Testis (tissue), 2 donors: ENCODE measurements around the gene FGF23.

Experiments used
- POLR2A ChIP-seq: fragments of 450-650 bp; IDR thresholded peaks from one replicate; pipeline ENCODE4 v1.6.1; 2017; ENCODE audit warnings: antibody characterized with exemption, mild to moderate bottlenecking, moderate library complexity
- TF ChIP-seq, protein P1 (sequence below), 3 experiments: fragments of 450-650 bp in 2 of 3; fragments of 200-600 bp in 1 of 3; sonication (generic) in 1 of 3; IDR thresholded peaks; one replicate each; pipeline ENCODE4 v1.5.1; 2016 to 2019; ENCODE audit warnings: antibody characterized with exemption in 3 of 3, mild to moderate bottlenecking in 2 of 3, moderate library complexity in 1 of 3

GRCh38 chr12:4422985-4423384 lies 43.5 kb upstream of the FGF23 start:
- TF ChIP-seq, protein P1, sequence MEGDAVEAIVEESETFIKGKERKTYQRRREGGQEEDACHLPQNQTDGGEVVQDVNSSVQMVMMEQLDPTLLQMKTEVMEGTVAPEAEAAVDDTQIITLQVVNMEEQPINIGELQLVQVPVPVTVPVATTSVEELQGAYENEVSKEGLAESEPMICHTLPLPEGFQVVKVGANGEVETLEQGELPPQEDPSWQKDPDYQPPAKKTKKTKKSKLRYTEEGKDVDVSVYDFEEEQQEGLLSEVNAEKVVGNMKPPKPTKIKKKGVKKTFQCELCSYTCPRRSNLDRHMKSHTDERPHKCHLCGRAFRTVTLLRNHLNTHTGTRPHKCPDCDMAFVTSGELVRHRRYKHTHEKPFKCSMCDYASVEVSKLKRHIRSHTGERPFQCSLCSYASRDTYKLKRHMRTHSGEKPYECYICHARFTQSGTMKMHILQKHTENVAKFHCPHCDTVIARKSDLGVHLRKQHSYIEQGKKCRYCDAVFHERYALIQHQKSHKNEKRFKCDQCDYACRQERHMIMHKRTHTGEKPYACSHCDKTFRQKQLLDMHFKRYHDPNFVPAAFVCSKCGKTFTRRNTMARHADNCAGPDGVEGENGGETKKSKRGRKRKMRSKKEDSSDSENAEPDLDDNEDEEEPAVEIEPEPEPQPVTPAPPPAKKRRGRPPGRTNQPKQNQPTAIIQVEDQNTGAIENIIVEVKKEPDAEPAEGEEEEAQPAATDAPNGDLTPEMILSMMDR (IDR thresholded peaks at IDR 0.05) = no peak
- no peak for TF ChIP-seq POLR2A
